Activated effector memory CD4-positive, alpha-beta T cell treated with anti-CD3 and anti-CD28 coated beads, Interleukin-2, amount 50 U/mL, for 16 hours (primary cell): ENCODE data around the gene NRP2.

Experiments used
- DNase-seq: peaks from one replicate; pipeline ENCODE4 v3.0.0-alpha.2; 2020

The NRP2 gene

GRCh38 chr2:205734436-205735037 is 52.2 kb downstream of the NRP2 start:
- no peak for DNase-seq

GRCh38 chr2:205738117-205738968 is 56.0 kb downstream of the NRP2 start:
- DNase-seq: no peak

GRCh38 chr2:205739620-205740019 is 57.3 kb downstream of the NRP2 start:
- DNase-seq: no peak

- no peak for DNase-seq
Observed at GRCh38 chr2:205740381-205740780, 58.1 kb downstream of the NRP2 start.

GRCh38 chr2:205741256-205741978 is 59.1 kb downstream of the NRP2 start:
- no peak for DNase-seq

- no peak for DNase-seq
Observed at GRCh38 chr2:205743137-205743536, 60.8 kb downstream of the NRP2 start.

- DNase-seq: no peak
Observed at GRCh38 chr2:205744074-205744591, 61.8 kb downstream of the NRP2 start.

- no peak for DNase-seq
Observed at GRCh38 chr2:205745661-205746419, 63.5 kb downstream of the NRP2 start.

- DNase-seq: no peak
Observed at GRCh38 chr2:205746420-205746785, 64.1 kb downstream of the NRP2 start.

GRCh38 chr2:205747829-205748386 is 65.6 kb downstream of the NRP2 start:
- DNase-seq: no peak

- no peak for DNase-seq
Observed at GRCh38 chr2:205748639-205749038, 66.3 kb downstream of the NRP2 start.

GRCh38 chr2:205749078-205749477 is 66.8 kb downstream of the NRP2 start:
- DNase-seq: no peak

GRCh38 chr2:205750797-205751196 is 68.5 kb downstream of the NRP2 start:
- no peak for DNase-seq

GRCh38 chr2:205751569-205752031 is 69.3 kb downstream of the NRP2 start:
- DNase-seq: no peak

- no peak for DNase-seq
Observed at GRCh38 chr2:205752296-205752820, 70.1 kb downstream of the NRP2 start.

GRCh38 chr2:205752924-205753323 is 70.6 kb downstream of the NRP2 start:
- no peak for DNase-seq

GRCh38 chr2:205754285-205754923 is 72.1 kb downstream of the NRP2 start:
- DNase-seq: no peak

- DNase-seq: no peak
Observed at GRCh38 chr2:205754924-205755321, 72.6 kb downstream of the NRP2 start.

GRCh38 chr2:205755923-205756322 is 73.6 kb downstream of the NRP2 start:
- no peak for DNase-seq

GRCh38 chr2:205757271-205757670 is 75.0 kb downstream of the NRP2 start:
- no peak for DNase-seq

- DNase-seq: no peak
Observed at GRCh38 chr2:205758051-205758450, 75.8 kb downstream of the NRP2 start.

GRCh38 chr2:205758500-205758899 is 76.2 kb downstream of the NRP2 start:
- no peak for DNase-seq
